Stimulated activated naive CD8-positive, alpha-beta T cell treated with anti-CD3 and anti-CD28 coated beads, Interleukin-15, Interleukin-2, amounts not matched to agents 100 ng/mL and 50 ng/mL, for 24 hours (primary cell): ENCODE measurements around the gene DYRK2.
"Not testable (repeated sequence)": the region's sequence is repeated elsewhere in the genome, so short reads cannot be mapped to it uniquely, and the experiment has no call there.

Experiments used
- H3K27ac Mint-ChIP-seq: one replicate; pipeline ENCODE4 v1.8.0; 2021; ENCODE audit warnings: mild to moderate bottlenecking, mixed read lengths
- H3K27me3 Mint-ChIP-seq: one replicate; pipeline ENCODE4 v1.8.0; 2021; ENCODE audit warnings: mixed read lengths
- H3K36me3 Mint-ChIP-seq: one replicate; pipeline ENCODE4 v1.8.0; 2021; ENCODE audit warnings: low read depth, mixed read lengths
- H3K4me1 Mint-ChIP-seq: one replicate; pipeline ENCODE4 v1.8.0; 2021; ENCODE audit warnings: low read depth, mixed read lengths
- H3K4me3 Mint-ChIP-seq: one replicate; pipeline ENCODE4 v1.8.0; 2021; ENCODE audit warnings: mild to moderate bottlenecking, mixed read lengths
- H3K9me3 Mint-ChIP-seq: one replicate; pipeline ENCODE4 v1.8.0; 2021; ENCODE audit warnings: mixed read lengths

The DYRK2 gene

GRCh38 chr12:67671892-67672291 is 23.3 kb downstream of the DYRK2 start:
- peaks cover 29% of the 10 kb centered on the region for H3K9me3 Mint-ChIP-seq
- no peak overlapping the region for H3K4me3 Mint-ChIP-seq
- no peak overlapping the region for H3K27ac Mint-ChIP-seq
- H3K27me3 Mint-ChIP-seq: no peaks in the 10 kb centered on the region
- peaks cover 44% of the 10 kb centered on the region for H3K36me3 Mint-ChIP-seq
- H3K4me1 Mint-ChIP-seq: peaks cover 37% of the 10 kb centered on the region

- not testable (repeated sequence) for H3K27me3 Mint-ChIP-seq, H3K27ac Mint-ChIP-seq, H3K4me3 Mint-ChIP-seq
- Mint-ChIP-seq H3K9me3 (peaks cover 29% of the 10 kb centered on the region), H3K36me3 (peaks cover 38% of the 10 kb centered on the region), H3K4me1 (peaks cover 37% of the 10 kb centered on the region)
Observed at GRCh38 chr12:67672507-67672906, 24.0 kb downstream of the DYRK2 start.

- Mint-ChIP-seq H3K4me1 (peaks cover 42% of the 10 kb centered on the region), H3K36me3 (peaks cover 35% of the 10 kb centered on the region), H3K9me3 (peaks cover 29% of the 10 kb centered on the region)
- not testable (repeated sequence) for H3K27ac Mint-ChIP-seq, H3K4me3 Mint-ChIP-seq, H3K27me3 Mint-ChIP-seq
Observed at GRCh38 chr12:67673509-67673908, 25.0 kb downstream of the DYRK2 start.

- Mint-ChIP-seq H3K9me3 (peaks cover 29% of the 10 kb centered on the region), H3K4me3 (no peak overlapping the region), H3K36me3 (peaks cover 39% of the 10 kb centered on the region), H3K27me3 (no peaks in the 10 kb centered on the region), H3K27ac (no peak overlapping the region), H3K4me1 (peaks cover 43% of the 10 kb centered on the region)
Observed at GRCh38 chr12:67674417-67674816, 25.9 kb downstream of the DYRK2 start.

GRCh38 chr12:67676624-67677023 is 28.1 kb downstream of the DYRK2 start:
- H3K27me3 Mint-ChIP-seq: no peaks in the 10 kb centered on the region
- peaks cover 34% of the 10 kb centered on the region for H3K4me1 Mint-ChIP-seq
- H3K36me3 Mint-ChIP-seq: peaks cover 47% of the 10 kb centered on the region
- H3K27ac Mint-ChIP-seq: no peak overlapping the region
- no peak overlapping the region for H3K4me3 Mint-ChIP-seq
- H3K9me3 Mint-ChIP-seq: peaks cover 29% of the 10 kb centered on the region

- no peak overlapping the region for H3K4me3 Mint-ChIP-seq
- no peaks in the 10 kb centered on the region for H3K27me3 Mint-ChIP-seq
- peaks cover 25% of the 10 kb centered on the region for H3K9me3 Mint-ChIP-seq
- peaks cover 34% of the 10 kb centered on the region for H3K4me1 Mint-ChIP-seq
- no peak overlapping the region for H3K27ac Mint-ChIP-seq
- peaks cover 50% of the 10 kb centered on the region for H3K36me3 Mint-ChIP-seq
Observed at GRCh38 chr12:67677166-67677565, 28.6 kb downstream of the DYRK2 start.

- Mint-ChIP-seq H3K4me1 (peaks cover 25% of the 10 kb centered on the region), H3K36me3 (peaks cover 24% of the 10 kb centered on the region), H3K4me3 (no peak overlapping the region), H3K27ac (no peak overlapping the region), H3K9me3 (no peaks in the 10 kb centered on the region), H3K27me3 (no peaks in the 10 kb centered on the region)
Observed at GRCh38 chr12:67681105-67681778, 32.7 kb downstream of the DYRK2 start.

GRCh38 chr12:67681941-67682620 is 33.5 kb downstream of the DYRK2 start:
- no peaks in the 10 kb centered on the region for H3K27me3 Mint-ChIP-seq
- H3K4me3 Mint-ChIP-seq: no peak overlapping the region
- H3K4me1 Mint-ChIP-seq: peaks cover 18% of the 10 kb centered on the region
- H3K9me3 Mint-ChIP-seq: no peaks in the 10 kb centered on the region
- peaks cover 24% of the 10 kb centered on the region for H3K36me3 Mint-ChIP-seq
- H3K27ac Mint-ChIP-seq: no peak overlapping the region

GRCh38 chr12:67689385-67689784 is 40.8 kb downstream of the DYRK2 start:
- Mint-ChIP-seq H3K27ac (no peak overlapping the region), H3K36me3 (peaks cover 10% of the 10 kb centered on the region), H3K27me3 (peaks cover 3% of the 10 kb centered on the region), H3K9me3 (peaks cover 7% of the 10 kb centered on the region), H3K4me1 (peaks cover 22% of the 10 kb centered on the region), H3K4me3 (no peak overlapping the region)

- peaks cover 3% of the 10 kb centered on the region for H3K27me3 Mint-ChIP-seq
- H3K4me1 Mint-ChIP-seq: peaks cover 35% of the 10 kb centered on the region
- H3K4me3 Mint-ChIP-seq: no peak overlapping the region
- H3K9me3 Mint-ChIP-seq: peaks cover 7% of the 10 kb centered on the region
- H3K36me3 Mint-ChIP-seq: peaks cover 10% of the 10 kb centered on the region
- no peak overlapping the region for H3K27ac Mint-ChIP-seq
Observed at GRCh38 chr12:67690656-67691055, 42.1 kb downstream of the DYRK2 start.

- no peak overlapping the region for H3K27ac Mint-ChIP-seq
- peaks cover 3% of the 10 kb centered on the region for H3K27me3 Mint-ChIP-seq
- peaks cover 7% of the 10 kb centered on the region for H3K9me3 Mint-ChIP-seq
- H3K4me1 Mint-ChIP-seq: peaks cover 40% of the 10 kb centered on the region
- peaks cover 10% of the 10 kb centered on the region for H3K36me3 Mint-ChIP-seq
- no peak overlapping the region for H3K4me3 Mint-ChIP-seq
Observed at GRCh38 chr12:67691220-67691619, 42.7 kb downstream of the DYRK2 start.

GRCh38 chr12:67692135-67692534 is 43.6 kb downstream of the DYRK2 start:
- Mint-ChIP-seq H3K27me3 (peaks cover 3% of the 10 kb centered on the region), H3K27ac (no peak overlapping the region), H3K4me3 (no peak overlapping the region), H3K36me3 (peaks cover 10% of the 10 kb centered on the region), H3K4me1 (peaks cover 49% of the 10 kb centered on the region), H3K9me3 (peaks cover 7% of the 10 kb centered on the region)

- Mint-ChIP-seq H3K9me3 (peaks cover 3% of the 10 kb centered on the region), H3K4me1 (peaks cover 57% of the 10 kb centered on the region), H3K27ac (no peak overlapping the region), H3K27me3 (peaks cover 3% of the 10 kb centered on the region), H3K36me3 (peaks cover 5% of the 10 kb centered on the region), H3K4me3 (no peak overlapping the region)
Observed at GRCh38 chr12:67692966-67693365, 44.4 kb downstream of the DYRK2 start.

- Mint-ChIP-seq H3K27me3 (peaks cover 3% of the 10 kb centered on the region), H3K36me3 (peaks cover 5% of the 10 kb centered on the region), H3K4me1 (peaks cover 66% of the 10 kb centered on the region), H3K4me3 (no peak overlapping the region), H3K27ac (peak overlapping the region; percentile 46), H3K9me3 (peaks cover 3% of the 10 kb centered on the region)
Observed at GRCh38 chr12:67693894-67694293, 45.3 kb downstream of the DYRK2 start.

GRCh38 chr12:67694306-67694900 is 45.9 kb downstream of the DYRK2 start:
- Mint-ChIP-seq H3K4me3 (no peak overlapping the region), H3K4me1 (peaks cover 71% of the 10 kb centered on the region), H3K27me3 (peaks cover 3% of the 10 kb centered on the region), H3K27ac (no peak overlapping the region), H3K36me3 (peaks cover 5% of the 10 kb centered on the region), H3K9me3 (peaks cover 3% of the 10 kb centered on the region)
